H1 (cell line): Measurements from ENCODE around the gene B3GALT6. TPM values are rescaled to one million over a fixed set of nuclear protein-coding genes. Genes with fewer than 3 reads are reported as not detected.
A peak's percentile ranks its signal among the peaks of the same experiment; 100 is the strongest.

Experiments used
- CTCF ChIA-PET: fragments of 300-600 bp; sonication (Branson Sonifier 250); formaldehyde crosslinking; loops from one replicate; lab custom pipeline; 2021; ENCODE audit not compliant: partially characterized antibody; lab: Charles Lee
- POLR2A ChIA-PET: fragments of 300-600 bp; sonication (Branson Sonifier 250); formaldehyde crosslinking; loops from one replicate; lab custom pipeline; 2021; ENCODE audit warnings: inconsistent platforms; ENCODE audit not compliant: partially characterized antibody; lab: Charles Lee
- DNase-seq, 2 experiments: peaks; one replicate each; pipeline versions ENCODE4 v3.0.0 to v3.0.0-alpha.2; 2010 to 2022; ENCODE audit warnings: low spot score in 2 of 2, low read depth in 1 of 2, mixed read lengths in 1 of 2
- FAIRE-seq: peaks from 2 replicates; lab custom pipeline; 2011; peaks lifted over from hg19 to GRCh38; lab: Jason Lieb, UNC
- H2AFZ ChIP-seq: 2 replicates; pipeline ENCODE4 v1.8.1; 2012; ENCODE audit warnings: low read length, inconsistent platforms
- H2AK5ac ChIP-seq: 2 replicates; pipeline ENCODE4 v1.6.1; 2013; ENCODE audit warnings: low read depth, low read length
- H2BK120ac ChIP-seq: replicated peaks from 2 replicates; pipeline ENCODE3; 2013; ENCODE audit warnings: low read depth, low read length, inconsistent platforms
- H2BK12ac ChIP-seq: 2 replicates; pipeline ENCODE4 v1.6.1; 2013; ENCODE audit warnings: low read depth, low read length
- H2BK15ac ChIP-seq: 2 replicates; pipeline ENCODE4 v1.6.1; 2013; ENCODE audit warnings: low read length
- H2BK20ac ChIP-seq: 2 replicates; pipeline ENCODE4 v1.6.1; 2013; ENCODE audit warnings: low read length
- H2BK5ac ChIP-seq: 2 replicates; pipeline ENCODE4 v1.6.1; 2013; ENCODE audit warnings: low read depth, low read length
- H3K14ac ChIP-seq: 2 replicates; pipeline ENCODE4 v1.6.1; 2013; ENCODE audit warnings: inconsistent platforms; ENCODE audit not compliant: insufficient read length
- H3K18ac ChIP-seq: 2 replicates; pipeline ENCODE4 v1.6.1; 2013; ENCODE audit warnings: low read length; ENCODE audit errors: extremely low read depth
- H3K23ac ChIP-seq: 2 replicates; pipeline ENCODE4 v1.6.1; 2013; ENCODE audit warnings: inconsistent platforms; ENCODE audit not compliant: insufficient read length
- H3K23me2 ChIP-seq: 2 replicates; pipeline ENCODE4 v1.6.1; 2013; ENCODE audit warnings: low read depth, low read length
- H3K27ac ChIP-seq: 2 replicates; pipeline ENCODE4 v1.6.1; 2011; ENCODE audit warnings: low read depth, low read length, inconsistent platforms
- H3K27me3 ChIP-seq, 4 experiments: replicated peaks in 1 of 4; 1 replicate in 1 of 4; 2 replicates in 3 of 4; pipeline versions ENCODE4 v1.6.1 to v1.8.1; 2011 to 2013; ENCODE audit warnings: low read length in 3 of 4, mild to moderate bottlenecking in 3 of 4, inconsistent platforms in 2 of 4, mixed read lengths in 2 of 4, moderate library complexity in 1 of 4; ENCODE audit not compliant: control insufficient read depth in 3 of 4, insufficient read depth in 3 of 4; ENCODE audit errors: extremely low read depth in 1 of 4
- H3K36me3 ChIP-seq, 4 experiments: 2 replicates each; pipeline versions ENCODE4 v1.6.1 to v1.8.1; 2011 to 2013; ENCODE audit warnings: mild to moderate bottlenecking in 4 of 4, low read length in 3 of 4, moderate library complexity in 2 of 4, control low read depth in 1 of 4, inconsistent platforms in 1 of 4; ENCODE audit not compliant: insufficient read depth in 4 of 4, control insufficient read depth in 2 of 4
- H3K4ac ChIP-seq: replicated peaks from 2 replicates; pipeline ENCODE3; 2013; ENCODE audit warnings: low read length, low read depth, mixed read lengths, inconsistent platforms; ENCODE audit not compliant: insufficient read length
- H3K4me1 ChIP-seq, 4 experiments: replicated peaks in 1 of 4; 1 replicate in 1 of 4; 2 replicates in 3 of 4; pipeline versions ENCODE4 v1.6.1 to v1.8.1; 2011 to 2013; ENCODE audit warnings: low read length in 3 of 4, inconsistent platforms in 2 of 4, mixed read lengths in 1 of 4; ENCODE audit not compliant: insufficient read depth in 4 of 4, control insufficient read depth in 3 of 4
- H3K4me2 ChIP-seq, 2 experiments: 2 replicates each; pipeline versions ENCODE4 v1.6.1 to v1.8.1; 2011 to 2013; ENCODE audit warnings: low read depth in 2 of 2, low read length in 2 of 2, control low read depth in 1 of 2, inconsistent platforms in 1 of 2, mild to moderate bottlenecking in 1 of 2; ENCODE audit not compliant: insufficient read depth in 1 of 2
- H3K4me3 ChIP-seq, 4 experiments: fragments of 200-600, 300-600 bp in 1 of 4; sonication (generic), shearing (Covaris generic), sonication (Bioruptor Twin) in 1 of 4; 2 replicates each; pipeline versions ENCODE4 v1.5.1 to v1.8.1; 2011 to 2016; ENCODE audit warnings: low read length in 4 of 4, low read depth in 3 of 4, control low read depth in 2 of 4, inconsistent platforms in 2 of 4, mild to moderate bottlenecking in 2 of 4, mixed read lengths in 1 of 4, moderate library complexity in 1 of 4; ENCODE audit not compliant: insufficient read depth in 2 of 4; ENCODE audit errors: extremely low read depth in 1 of 4
- H3K56ac ChIP-seq: replicated peaks from 2 replicates; pipeline ENCODE3; 2013; ENCODE audit warnings: low read depth, mild to moderate bottlenecking, mixed read lengths, low read length, inconsistent platforms; ENCODE audit not compliant: insufficient read length
- H3K79me1 ChIP-seq: 2 replicates; pipeline ENCODE4 v1.6.1; 2013; ENCODE audit warnings: low read depth, low read length, control low read depth
- H3K79me2 ChIP-seq, 2 experiments: 2 replicates each; pipeline versions ENCODE4 v1.6.1 to v1.8.1; 2012 to 2013; ENCODE audit warnings: low read length in 2 of 2, mild to moderate bottlenecking in 2 of 2, inconsistent platforms in 1 of 2; ENCODE audit not compliant: insufficient read depth in 2 of 2, control insufficient read depth in 1 of 2
- H3K9ac ChIP-seq, 4 experiments: replicated peaks in 1 of 4; 1 replicate in 1 of 4; 2 replicates in 3 of 4; pipeline versions ENCODE4 v1.6.1 to v1.8.1; 2011 to 2013; ENCODE audit warnings: low read depth in 3 of 4, low read length in 3 of 4, control low read depth in 2 of 4, mild to moderate bottlenecking in 2 of 4, moderate library complexity in 2 of 4, inconsistent platforms in 1 of 4; ENCODE audit errors: extremely low read depth in 1 of 4
- H3K9me3 ChIP-seq, 2 experiments: 2 replicates each; pipeline versions ENCODE4 v1.6.1 to v1.8.1; 2012 to 2013; ENCODE audit warnings: mild to moderate bottlenecking in 2 of 2, moderate library complexity in 2 of 2, control low read depth in 1 of 2, inconsistent platforms in 1 of 2, low read depth in 1 of 2, low read length in 1 of 2, mixed read lengths in 1 of 2; ENCODE audit not compliant: insufficient read depth in 2 of 2
- H4K20me1 ChIP-seq, 2 experiments: replicated peaks in 1 of 2; 2 replicates each; pipeline versions ENCODE3 to v1.8.1; 2011 to 2013; ENCODE audit warnings: inconsistent platforms in 2 of 2, low read length in 2 of 2, mild to moderate bottlenecking in 1 of 2; ENCODE audit not compliant: insufficient read depth in 2 of 2, control insufficient read depth in 1 of 2
- H4K5ac ChIP-seq: 2 replicates; pipeline ENCODE4 v1.6.1; 2013; ENCODE audit warnings: low read length, low read depth, mixed read lengths, inconsistent platforms; ENCODE audit not compliant: insufficient read length
- H4K8ac ChIP-seq: 2 replicates; pipeline ENCODE4 v1.8.0; 2013; ENCODE audit warnings: mild to moderate bottlenecking, moderate library complexity, low read length, inconsistent platforms; ENCODE audit not compliant: insufficient read depth; ENCODE audit errors: extremely low read depth
- H4K91ac ChIP-seq: replicated peaks from 2 replicates; pipeline ENCODE3; 2013; ENCODE audit warnings: low read length, mixed read lengths, inconsistent platforms; ENCODE audit not compliant: insufficient read length
- BACH1 ChIP-seq: IDR thresholded peaks from 2 replicates; pipeline ENCODE4 v1.6.1; 2012; ENCODE audit warnings: low read length, improper control_type of control experiment
- GTF2F1 ChIP-seq: IDR thresholded peaks from 2 replicates; pipeline ENCODE4 v1.6.1; 2012; ENCODE audit warnings: low read depth, low read length, improper control_type of control experiment, borderline replicate concordance
- HDAC2 ChIP-seq, 2 experiments: fragments of 300-600 bp in 1 of 2; sonication (generic) in 1 of 2; IDR thresholded peaks; 2 replicates each; pipeline ENCODE4 v1.6.1; 2011 to 2012; ENCODE audit warnings: low read depth in 2 of 2, low read length in 2 of 2, mild to moderate bottlenecking in 2 of 2, moderate library complexity in 2 of 2, borderline replicate concordance in 1 of 2, inconsistent platforms in 1 of 2
- JUND ChIP-seq: IDR thresholded peaks from 2 replicates; pipeline ENCODE4 v1.6.1; 2011; ENCODE audit warnings: mild to moderate bottlenecking, improper control_type of control experiment, low read length
- KDM1A ChIP-seq: fragments of 200-600, 300-600 bp; sonication (generic); IDR thresholded peaks from 2 replicates; pipeline ENCODE4 v1.7.1; 2016; ENCODE audit warnings: mild to moderate bottlenecking, low read length, borderline replicate concordance
- NANOG ChIP-seq: IDR thresholded peaks from 2 replicates; pipeline ENCODE4 v1.6.1; 2011; ENCODE audit warnings: low read length, low read depth, mild to moderate bottlenecking, inconsistent platforms; ENCODE audit not compliant: insufficient read depth, poor library complexity, severe bottlenecking
- POLR2AphosphoS5 ChIP-seq: IDR thresholded peaks from 2 replicates; pipeline ENCODE4 v1.6.1; 2011; ENCODE audit warnings: low read depth, low read length
- RAD21 ChIP-seq, 2 experiments: IDR thresholded peaks in 1 of 2; conservative IDR thresholded peaks in 1 of 2; 2 replicates each; pipeline ENCODE4 v1.6.1; 2011; ENCODE audit warnings: low read depth in 2 of 2, low read length in 2 of 2, improper control_type of control experiment in 1 of 2, inconsistent platforms in 1 of 2, mild to moderate bottlenecking in 1 of 2, moderate library complexity in 1 of 2
- RBBP5 ChIP-seq: IDR thresholded peaks from 2 replicates; pipeline ENCODE4 v1.7.1; 2012; ENCODE audit warnings: low read depth, mild to moderate bottlenecking, inconsistent platforms, low read length, moderate library complexity, borderline replicate concordance
- SP1 ChIP-seq: IDR thresholded peaks from 2 replicates; pipeline ENCODE4 v1.6.1; 2011; ENCODE audit warnings: low read depth, low read length
- SRF ChIP-seq: IDR thresholded peaks from 2 replicates; pipeline ENCODE4 v1.6.1; 2011; ENCODE audit warnings: mild to moderate bottlenecking, low read depth, low read length, moderate library complexity
- WGBS, 2 experiments: shearing (Covaris generic) in 1 of 2; methylation state at CpG; one replicate each; pipeline versions ENCODE4 v1.1.6 to v1.1.7; 2013 to 2015; ENCODE audit warnings: low lambda C conversion rate in 2 of 2, mixed read lengths in 2 of 2, inconsistent platforms in 1 of 2, low coverage in 1 of 2, missing lambda C conversion rate in 1 of 2; ENCODE audit not compliant: insufficient replicate concordance in 2 of 2, insufficient coverage in 1 of 2, insufficient read length in 1 of 2; ENCODE audit errors: extremely low coverage in 1 of 2, missing lambda C conversion rate in 1 of 2; 5-methylcytosine and 5-hydroxymethylcytosine counted together
- polyA plus RNA-seq, 7 experiments: library from polyadenylated mRNA; depleted of rRNA in 3 of 7; stranded (reverse) in 5 of 7; unstranded in 2 of 7; fragments of >200 nt in 5 of 7; fragments of 200-250 nt in 2 of 7; gene quantifications; 1 replicate in 5 of 7; 2 replicates in 1 of 7; 4 replicates in 1 of 7; pipeline versions ENCODE4 v1.2.1 to v1.2.3, GENCODE V29; 2011 to 2013; ENCODE audit warnings: missing spikeins in 2 of 7, mixed read lengths in 2 of 7
- total RNA-seq: library from RNA; stranded (reverse); fragmentation: NEBNext Ultra II Directional; extraction: Animal tissue kit (Norgen Biotek cat#: 25700); gene quantifications from 2 replicates; pipeline ENCODE4 v1.2.1, GENCODE V29; 2021

The B3GALT6 gene
- total and polyA plus RNA-seq, 2 of the 8 experiments (the other 6 are each of a cell fraction or from before 2014, with no cell fraction given): 18.4 to 20.4 TPM

GRCh38 chr1:1198423-1199140 is 33.5 kb upstream of the B3GALT6 start:
- no peak overlapping the region for H3K23ac ChIP-seq
- H4K20me1 ChIP-seq: no peaks in the 10 kb centered on the region
- no peak overlapping the region for H4K5ac ChIP-seq
- H2BK12ac ChIP-seq: peak overlapping the region; percentile 39; the same call in 1 of the 2 replicates
- no peak overlapping the region for H2BK20ac ChIP-seq
- no peak overlapping the region for H3K4me3 ChIP-seq
- H2BK120ac ChIP-seq: no peak overlapping the region
- no peaks in the 10 kb centered on the region for H3K36me3 ChIP-seq
- FAIRE-seq: no peak
- H2BK15ac ChIP-seq: no peak overlapping the region
- 91% methylated on average over 17 of the region's 23 CpGs; no CpG with 5 or more reads in 1 of the 2 experiments for WGBS, 2 experiments
- peaks cover 0 to 3% (median 3%) of the 10 kb centered on the region in 4 experiments; a peak in 4 of 7 replicates for H3K27me3 ChIP-seq
- DNase-seq: peak in 1 of 2 experiments; percentile 44
- H3K14ac ChIP-seq: no peak overlapping the region
- H2AK5ac ChIP-seq: no peak overlapping the region
- ChIA-PET CTCF (interaction anchor here (0.6 to 1.2 kb wide), 5 partner anchors 45 to 281 kb away, joined by 3 to 7 read pairs (median 4); no protein-coding TSS in a partner anchor), POLR2A (interaction anchor here (0.8 kb wide), 1 partner anchor 31 kb away, joined by 3 read pairs; no protein-coding TSS in a partner anchor)
- no peak overlapping the region for H3K18ac ChIP-seq
- H3K27ac ChIP-seq: no peak overlapping the region
- H2AFZ ChIP-seq: no peak overlapping the region
- no peak overlapping the region for H4K91ac ChIP-seq
- H3K9me3 ChIP-seq: no peaks in the 10 kb centered on the region; a peak in 2 of 4 replicates
- H2BK5ac ChIP-seq: no peak overlapping the region
- H3K4ac ChIP-seq: no peak overlapping the region
- peaks cover 0 to 4% (median under 1%) of the 10 kb centered on the region in 4 experiments; a peak in 4 of 7 replicates for H3K4me1 ChIP-seq
- no peak overlapping the region for H3K9ac ChIP-seq
- no peak overlapping the region for H3K4me2 ChIP-seq
- peak overlapping the region; percentile 79; the same call in 1 of the 2 replicates for H4K8ac ChIP-seq
- no peaks in the 10 kb centered on the region for H3K79me1 ChIP-seq
- H3K56ac ChIP-seq: no peak overlapping the region
- no peaks in the 10 kb centered on the region; the same call in 1 of the 2 replicates for H3K23me2 ChIP-seq
- H3K79me2 ChIP-seq: no peaks in the 10 kb centered on the region
- TF ChIP-seq JUND (no peak), SRF (no peak), GTF2F1 (no peak), NANOG (no peak), RAD21 (IDR thresholded peaks at IDR 0.05 in 1 of 2, conservative IDR thresholded peaks at IDR 0.05 in 1 of 2; ENCODE audit: low read depth in 2 of 2, low read length in 2 of 2) (no peak), KDM1A (no peak), BACH1 (no peak), HDAC2 (IDR thresholded peaks at IDR 0.05; ENCODE audit: borderline replicate concordance in 1 of 2, low read depth in 2 of 2, low read length in 2 of 2) (no peak), POLR2AphosphoS5 (no peak), SP1 (no peak), RBBP5 (no peak)
